Skeletal muscle tissue (tissue), 4 donors: ENCODE results near the gene ZNF880. TPM values are rescaled to one million over a fixed set of nuclear protein-coding genes. Genes with fewer than 3 reads are reported as not detected.
"Not testable (repeated sequence)": the region's sequence is repeated elsewhere in the genome, so short reads cannot be mapped to it uniquely, and the experiment has no call there.

Source experiments
- H3K27ac ChIP-seq: one replicate; pipeline ENCODE4 v1.7.0; 2013; ENCODE audit warnings: mild to moderate bottlenecking, low read depth, low read length, inconsistent platforms
- H3K27me3 ChIP-seq, 3 donors: one replicate each; pipeline ENCODE4 v1.7.0; 2013; ENCODE audit warnings: low read length in 3 of 3; ENCODE audit not compliant: control insufficient read depth in 3 of 3, insufficient read depth in 3 of 3
- H3K36me3 ChIP-seq, 3 donors: one replicate each; pipeline ENCODE4 v1.7.0; 2013; ENCODE audit warnings: low read length in 3 of 3; ENCODE audit not compliant: control insufficient read depth in 3 of 3, insufficient read depth in 3 of 3
- H3K4me1 ChIP-seq, 3 donors: one replicate each; pipeline ENCODE4 v1.7.0; 2013; ENCODE audit warnings: low read length in 3 of 3, mild to moderate bottlenecking in 3 of 3; ENCODE audit not compliant: control insufficient read depth in 3 of 3, insufficient read depth in 3 of 3
- H3K4me3 ChIP-seq, 3 donors: one replicate each; pipeline ENCODE4 v1.7.0; 2013; ENCODE audit warnings: low read length in 3 of 3
- H3K9ac ChIP-seq, 3 donors: one replicate each; pipeline ENCODE4 v1.7.0; 2013; ENCODE audit warnings: low read length in 3 of 3, mild to moderate bottlenecking in 3 of 3, moderate library complexity in 2 of 3, low read depth in 1 of 3
- H3K9me3 ChIP-seq, 3 donors: one replicate each; pipeline ENCODE4 v1.7.0; 2013; ENCODE audit warnings: low read length in 3 of 3; ENCODE audit not compliant: control insufficient read depth in 3 of 3
- total RNA-seq: library from RNA; depleted of rRNA; stranded (reverse); fragments of >200 nt; gene quantifications from one replicate; pipeline ENCODE4 v1.2.3, GENCODE V29; 2014
- donor health status: Osteomylitis.

ZNF880 gene
- total RNA-seq = 30.8 TPM

- peak within 1 kb of the TSS; percentile 95 to 96 (median 96) for H3K4me3 ChIP-seq
- H3K4me1 ChIP-seq = peaks cover 0 to 6% (median 3%) of the 10 kb centered on the region in 3 donors
- H3K27me3 ChIP-seq = no peaks in the 10 kb centered on the region
- peak within 1 kb of the TSS; percentile 96 for H3K27ac ChIP-seq
- peaks cover 12 to 18% (median 13%) of the 10 kb centered on the region in 3 donors for H3K9me3 ChIP-seq
- peak within 1 kb of the TSS; percentile 94 to 97 (median 96) for H3K9ac ChIP-seq
- peaks cover 19 to 32% (median 25%) of the 10 kb centered on the region in 3 donors for H3K36me3 ChIP-seq
These were observed at the start of gene ZNF880 for GRCh38 chr19:52369559-52370340. ZNF880 (plus strand) TSS chr19:52369923; CDS start chr19:52369966, 43 bp downstream.

- H3K4me1 ChIP-seq = no peaks in the 10 kb centered on the region
- H3K4me3 ChIP-seq = peak overlapping the region in 1 of 3 donors; percentile 62
- peaks cover 44 to 59% (median 51%) of the 10 kb centered on the region in 3 donors for H3K36me3 ChIP-seq
- no peaks in the 10 kb centered on the region for H3K27me3 ChIP-seq
- H3K9me3 ChIP-seq = peaks cover 30 to 77% (median 42%) of the 10 kb centered on the region in 3 donors
- no peak overlapping the region for H3K27ac ChIP-seq
- no peak overlapping the region for H3K9ac ChIP-seq
These were observed 47.3 kb upstream of the ZNF880 start for GRCh38 chr19:52322429-52322828.

GRCh38 chr19:52331757-52332156 lies 38.0 kb upstream of the ZNF880 start:
- H3K36me3 ChIP-seq = no peaks in the 10 kb centered on the region
- H3K4me3 ChIP-seq = peak overlapping the region in 1 of 3 donors; percentile 30
- H3K27me3 ChIP-seq = no peaks in the 10 kb centered on the region
- H3K9ac ChIP-seq = no peak overlapping the region
- no peak overlapping the region for H3K27ac ChIP-seq
- peaks cover 11 to 36% (median 21%) of the 10 kb centered on the region in 3 donors for H3K9me3 ChIP-seq
- peaks cover under 1 to 1% (median under 1%) of the 10 kb centered on the region in 3 donors for H3K4me1 ChIP-seq

GRCh38 chr19:52335768-52336116 lies 34.0 kb upstream of the ZNF880 start:
- Histone ChIP-seq H3K9ac (peak overlapping the region; percentile 87 to 94 (median 89)), H3K27ac (no peak overlapping the region), H3K4me3 (peak overlapping the region; percentile 77 to 91 (median 86)), H3K4me1 (peaks cover 4 to 7% (median 6%) of the 10 kb centered on the region in 3 donors), H3K36me3 (no peaks in the 10 kb centered on the region), H3K9me3 (peaks cover 11 to 21% (median 21%) of the 10 kb centered on the region in 3 donors), H3K27me3 (no peaks in the 10 kb centered on the region)

- H3K9me3 ChIP-seq = peaks cover 11 to 17% (median 16%) of the 10 kb centered on the region in 3 donors
- peak within 1 kb of the TSS; percentile 77 to 91 (median 86) for H3K4me3 ChIP-seq
- no peaks in the 10 kb centered on the region for H3K36me3 ChIP-seq
- peak within 1 kb of the TSS; percentile 60 for H3K27ac ChIP-seq
- peaks cover 4 to 7% (median 6%) of the 10 kb centered on the region in 3 donors for H3K4me1 ChIP-seq
- peak within 1 kb of the TSS; percentile 87 to 94 (median 89) for H3K9ac ChIP-seq
- no peaks in the 10 kb centered on the region for H3K27me3 ChIP-seq
These were observed 33.5 kb upstream of the ZNF880 start, which contains the start of gene ZNF610 for GRCh38 chr19:52336117-52336790. ZNF610 (plus strand) TSS chr19:52336243; CDS start chr19:52349173, 12,930 bp downstream.

- Histone ChIP-seq H3K4me3 (peak overlapping the region; percentile 77 to 91 (median 86)), H3K4me1 (peaks cover 4 to 7% (median 6%) of the 10 kb centered on the region in 3 donors), H3K9ac (peak overlapping the region; percentile 87 to 94 (median 89)), H3K36me3 (no peaks in the 10 kb centered on the region), H3K27ac (peak overlapping the region; percentile 60), H3K27me3 (no peaks in the 10 kb centered on the region), H3K9me3 (peaks cover 5 to 11% (median 10%) of the 10 kb centered on the region in 3 donors)
These were observed 32.8 kb upstream of the ZNF880 start for GRCh38 chr19:52336791-52337381.

- not testable (repeated sequence) for H3K27ac ChIP-seq, H3K9ac ChIP-seq, H3K9me3 ChIP-seq, H3K36me3 ChIP-seq, H3K27me3 ChIP-seq, H3K4me3 ChIP-seq, H3K4me1 ChIP-seq
These were observed 30.7 kb upstream of the ZNF880 start for GRCh38 chr19:52339022-52339421.

GRCh38 chr19:52343548-52343947 lies 26.2 kb upstream of the ZNF880 start:
- Histone ChIP-seq H3K36me3 (peaks cover 2 to 7% (median 6%) of the 10 kb centered on the region in 3 donors), H3K4me1 (no peaks in the 10 kb centered on the region), H3K9me3 (no peaks in the 10 kb centered on the region), H3K27me3 (no peaks in the 10 kb centered on the region), H3K4me3 (no peak overlapping the region), H3K9ac (no peak overlapping the region), H3K27ac (no peak overlapping the region)

GRCh38 chr19:52345162-52345561 lies 24.6 kb upstream of the ZNF880 start:
- Histone ChIP-seq H3K4me3 (no peak overlapping the region), H3K36me3 (peaks cover 9 to 18% (median 15%) of the 10 kb centered on the region in 3 donors), H3K4me1 (no peaks in the 10 kb centered on the region), H3K27ac (no peak overlapping the region), H3K9ac (no peak overlapping the region), H3K27me3 (no peaks in the 10 kb centered on the region), H3K9me3 (no peaks in the 10 kb centered on the region)
